NT2/D1 (cell line): ENCODE results near the gene ZDHHC21.

Experiments
- DNase-seq: peaks from one replicate; pipeline ENCODE4 v3.0.0-alpha.2; 2011; ENCODE audit warnings: low read depth, low spot score
- H3K27me3 ChIP-seq: 2 replicates; pipeline ENCODE4 v1.6.0; 2011; ENCODE audit warnings: mild to moderate bottlenecking; ENCODE audit not compliant: insufficient read length, insufficient read depth
- H3K36me3 ChIP-seq: 2 replicates; pipeline ENCODE4 v1.6.1; 2011; ENCODE audit warnings: mild to moderate bottlenecking, low read length, mixed read lengths; ENCODE audit not compliant: insufficient read depth, insufficient read length
- H3K4me1 ChIP-seq: 2 replicates; pipeline ENCODE4 v1.5.1; 2011; ENCODE audit not compliant: insufficient read depth, insufficient read length
- H3K4me3 ChIP-seq: 2 replicates; pipeline ENCODE4 v1.5.1; 2011; ENCODE audit warnings: low read depth; ENCODE audit not compliant: insufficient read length
- H3K9ac ChIP-seq: 2 replicates; pipeline ENCODE4 v1.6.0; 2011; ENCODE audit warnings: low read depth; ENCODE audit not compliant: insufficient read length
- H3K9me3 ChIP-seq: 2 replicates; pipeline ENCODE4 v1.5.1; 2011; ENCODE audit warnings: mild to moderate bottlenecking, low read length; ENCODE audit not compliant: insufficient read depth
- SUZ12 ChIP-seq: IDR thresholded peaks from 2 replicates; pipeline ENCODE4 v1.6.1; 2011; ENCODE audit not compliant: insufficient read length, insufficient read depth; ENCODE audit errors: extremely low read depth
- YY1 ChIP-seq: IDR thresholded peaks from 2 replicates; pipeline ENCODE4 v1.6.1; 2011; ENCODE audit not compliant: insufficient read length, insufficient read depth
- ZNF274 ChIP-seq: IDR thresholded peaks from 2 replicates; pipeline ENCODE4 v1.6.1; 2011; ENCODE audit warnings: mild to moderate bottlenecking, low read depth, low read length

ZDHHC21 gene, protein sequence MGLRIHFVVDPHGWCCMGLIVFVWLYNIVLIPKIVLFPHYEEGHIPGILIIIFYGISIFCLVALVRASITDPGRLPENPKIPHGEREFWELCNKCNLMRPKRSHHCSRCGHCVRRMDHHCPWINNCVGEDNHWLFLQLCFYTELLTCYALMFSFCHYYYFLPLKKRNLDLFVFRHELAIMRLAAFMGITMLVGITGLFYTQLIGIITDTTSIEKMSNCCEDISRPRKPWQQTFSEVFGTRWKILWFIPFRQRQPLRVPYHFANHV

DNA sequence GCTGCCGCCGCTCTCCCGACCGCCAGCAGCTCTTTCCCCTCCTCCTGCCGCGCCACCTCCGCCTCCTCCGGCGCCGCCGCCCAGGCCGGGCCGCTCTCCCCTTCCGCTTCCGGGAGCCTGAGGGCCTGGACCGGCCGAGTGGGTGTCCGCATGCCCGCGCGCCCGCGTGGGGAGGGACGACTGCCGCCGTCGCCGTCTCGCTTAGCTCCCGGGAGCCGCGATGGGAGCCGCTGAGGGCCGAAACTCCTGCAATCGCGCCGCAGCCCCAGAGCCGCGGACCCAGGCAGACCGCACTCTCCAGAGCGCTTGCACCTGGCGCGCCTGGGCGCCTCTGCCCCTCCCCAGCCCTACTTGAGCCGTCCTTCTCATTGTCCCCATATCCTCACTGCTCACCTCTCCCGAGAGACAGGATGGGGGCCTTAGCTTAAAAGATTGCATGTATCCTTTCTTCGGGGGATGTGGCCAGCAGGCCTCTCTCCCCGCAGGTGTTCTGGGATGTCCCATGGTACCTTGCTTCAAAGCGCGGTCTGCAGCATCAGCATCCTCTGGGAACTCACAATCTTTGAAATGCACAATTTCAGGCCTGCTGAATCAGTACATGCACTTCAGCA, at the start of gene ZDHHC21:
Gene ZDHHC21 (minus strand): TSS at position 182 of the 611 bp plus-strand sequence. CDS start 19,092 bp downstream, outside the sequence.
- Histone ChIP-seq H3K36me3 (peaks cover 11% of the 10 kb centered on the region), H3K27me3 (peaks cover 18% of the 10 kb centered on the region), H3K9ac (peak within 1 kb of the TSS; percentile 91), H3K4me3 (peak within 1 kb of the TSS; percentile 87), H3K9me3 (no peaks in the 10 kb centered on the region), H3K4me1 (no peaks in the 10 kb centered on the region)
- peak; percentile 11 for DNase-seq
- TF ChIP-seq ZNF274 (no peak), SUZ12 (no peak), YY1 (no peak)

DNA sequence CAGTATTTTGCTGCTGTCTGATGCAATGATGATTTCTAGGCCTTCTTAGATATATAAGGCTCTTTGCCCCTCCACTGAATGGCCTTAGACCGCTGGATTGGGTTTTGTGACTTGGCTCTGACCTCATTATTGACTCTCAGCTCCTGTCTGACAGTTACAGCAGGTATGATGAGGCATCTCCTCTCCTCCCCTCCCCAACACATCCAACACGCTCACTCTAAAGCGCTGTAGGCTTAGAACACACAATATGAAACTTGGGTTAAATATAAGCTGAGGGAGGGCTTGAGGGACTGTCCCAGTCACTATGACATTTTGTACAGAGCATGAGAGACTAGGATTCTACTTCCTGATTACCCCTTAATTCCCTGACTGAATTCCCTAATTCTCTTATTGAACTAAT, 48.1 kb upstream of the ZDHHC21 start:
- no peak overlapping the region for H3K9ac ChIP-seq
- TF ChIP-seq YY1 (no peak), SUZ12 (no peak), ZNF274 (no peak)
- no peak for DNase-seq
- H3K27me3 ChIP-seq = no peaks in the 10 kb centered on the region
- no peaks in the 10 kb centered on the region for H3K36me3 ChIP-seq
- no peak overlapping the region for H3K4me3 ChIP-seq
- H3K4me1 ChIP-seq = no peaks in the 10 kb centered on the region
- H3K9me3 ChIP-seq = 0 out of 2 replicates have a peak, but pooled peaks cover 3% of the 10 kb centered on the region

DNA sequence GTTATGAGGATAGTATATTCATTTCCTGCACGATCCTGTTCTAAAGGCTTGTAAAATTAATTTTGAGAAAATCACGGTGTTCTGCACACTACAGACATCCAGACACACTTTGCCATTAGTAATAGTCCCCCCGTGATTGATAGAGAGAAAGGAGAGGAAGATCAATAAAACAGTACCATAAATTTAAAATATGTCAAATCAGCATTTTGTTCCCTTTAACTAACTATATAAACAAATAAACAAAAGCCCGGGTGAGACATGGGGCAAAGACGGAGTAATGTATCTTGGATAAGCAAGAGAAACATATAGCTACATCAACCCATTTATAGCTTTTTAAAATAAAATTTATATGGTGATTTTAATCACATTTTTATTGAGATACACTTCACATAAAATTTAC, 39.9 kb upstream of the ZDHHC21 start:
- no peaks in the 10 kb centered on the region for H3K9me3 ChIP-seq
- DNase-seq = no peak
- no peaks in the 10 kb centered on the region for H3K4me1 ChIP-seq
- no peak overlapping the region for H3K9ac ChIP-seq
- TF ChIP-seq SUZ12 (no peak), ZNF274 (no peak)
- no peak overlapping the region for H3K4me3 ChIP-seq
- H3K27me3 ChIP-seq = peaks cover 20% of the 10 kb centered on the region
- H3K36me3 ChIP-seq = no peaks in the 10 kb centered on the region

DNA sequence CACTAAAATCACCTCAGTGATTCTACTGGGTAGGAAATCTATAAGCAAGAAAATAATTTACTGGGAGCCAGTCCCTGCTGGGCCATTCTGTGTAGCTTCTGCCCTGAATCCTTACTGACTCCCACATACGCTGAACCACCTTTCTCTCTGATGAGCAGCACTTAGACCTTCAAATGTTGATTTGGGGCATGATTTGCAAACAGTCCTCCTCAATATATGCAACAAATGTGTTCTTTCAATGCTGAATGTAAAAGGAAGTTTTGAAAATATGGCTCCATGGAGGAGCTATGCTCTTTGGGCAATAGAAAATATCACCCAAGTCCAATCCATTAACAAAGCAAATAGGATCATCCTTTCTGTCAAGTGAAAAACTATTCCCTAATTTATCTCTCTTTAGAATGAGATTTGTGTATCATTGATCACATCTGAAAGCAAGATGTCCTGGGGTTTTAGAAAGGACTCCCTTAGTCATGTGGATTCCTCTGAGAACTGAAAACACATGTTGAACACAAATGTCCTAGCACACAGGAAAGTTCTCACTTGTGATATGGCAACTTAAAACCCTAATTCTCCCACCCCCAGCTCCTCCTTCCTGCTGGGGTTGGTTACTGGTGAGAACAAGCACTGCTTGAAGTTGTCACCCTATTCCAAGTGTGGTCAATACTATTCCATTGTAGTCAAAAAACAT, 38.2 kb upstream of the ZDHHC21 start:
- Histone ChIP-seq H3K9ac (no peak overlapping the region), H3K36me3 (no peaks in the 10 kb centered on the region), H3K9me3 (no peaks in the 10 kb centered on the region), H3K4me3 (no peak overlapping the region), H3K27me3 (peaks cover 37% of the 10 kb centered on the region), H3K4me1 (no peaks in the 10 kb centered on the region)
- TF ChIP-seq SUZ12 (no peak), ZNF274 (no peak), YY1 (no peak)
- no peak for DNase-seq

DNA sequence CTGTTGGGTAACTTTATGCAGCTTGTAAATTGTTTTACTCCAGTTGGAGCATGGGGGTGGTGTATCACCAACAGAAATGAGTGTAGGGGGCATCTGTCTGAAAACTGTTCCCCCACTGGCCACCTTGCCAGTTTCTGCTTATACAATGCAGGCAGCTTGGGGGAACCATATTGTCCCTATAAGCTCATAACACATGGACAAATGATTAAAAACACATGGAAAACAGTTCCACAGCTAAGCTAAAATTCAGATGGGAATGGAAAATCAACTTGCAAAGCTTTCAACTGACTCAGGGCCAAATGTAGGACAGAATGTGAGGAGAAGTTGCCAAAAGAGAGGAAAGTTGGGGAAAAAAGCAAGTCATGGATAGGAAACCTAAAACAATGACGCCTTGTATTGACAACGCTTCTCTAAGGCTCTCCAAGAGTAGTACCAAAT, 37.2 kb upstream of the ZDHHC21 start:
- Histone ChIP-seq H3K4me1 (no peaks in the 10 kb centered on the region), H3K9ac (no peak overlapping the region), H3K36me3 (no peaks in the 10 kb centered on the region), H3K9me3 (no peaks in the 10 kb centered on the region), H3K27me3 (peaks cover 47% of the 10 kb centered on the region), H3K4me3 (no peak overlapping the region)
- no peak for DNase-seq
- TF ChIP-seq ZNF274 = no peak

DNA sequence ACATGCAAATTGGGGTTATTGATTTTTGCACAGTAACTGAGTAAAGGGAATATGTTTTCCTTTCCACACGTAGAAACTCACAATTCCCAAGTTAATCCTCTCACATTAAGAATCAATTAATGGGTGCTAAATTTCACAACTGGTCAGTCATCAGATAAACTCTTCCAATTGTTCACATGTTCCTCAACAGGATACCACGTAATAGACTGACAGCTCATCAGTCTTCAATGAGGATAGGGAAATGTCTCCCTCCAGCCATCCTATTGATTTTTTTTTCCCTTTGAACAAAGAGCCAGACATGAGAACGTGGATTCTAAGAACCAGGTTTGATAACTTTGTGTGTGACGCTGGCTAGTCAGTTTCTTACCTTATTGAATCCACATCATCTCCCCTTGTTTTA, 30.1 kb upstream of the ZDHHC21 start:
- Histone ChIP-seq H3K4me3 (no peak overlapping the region), H3K9me3 (no peaks in the 10 kb centered on the region), H3K4me1 (peaks cover 8% of the 10 kb centered on the region), H3K36me3 (no peaks in the 10 kb centered on the region), H3K27me3 (peaks cover 99% of the 10 kb centered on the region), H3K9ac (no peak overlapping the region)
- DNase-seq = no peak
- no peak for TF ChIP-seq YY1
- TF ChIP-seq ZNF274 = no peak
- no peak for TF ChIP-seq SUZ12

DNA sequence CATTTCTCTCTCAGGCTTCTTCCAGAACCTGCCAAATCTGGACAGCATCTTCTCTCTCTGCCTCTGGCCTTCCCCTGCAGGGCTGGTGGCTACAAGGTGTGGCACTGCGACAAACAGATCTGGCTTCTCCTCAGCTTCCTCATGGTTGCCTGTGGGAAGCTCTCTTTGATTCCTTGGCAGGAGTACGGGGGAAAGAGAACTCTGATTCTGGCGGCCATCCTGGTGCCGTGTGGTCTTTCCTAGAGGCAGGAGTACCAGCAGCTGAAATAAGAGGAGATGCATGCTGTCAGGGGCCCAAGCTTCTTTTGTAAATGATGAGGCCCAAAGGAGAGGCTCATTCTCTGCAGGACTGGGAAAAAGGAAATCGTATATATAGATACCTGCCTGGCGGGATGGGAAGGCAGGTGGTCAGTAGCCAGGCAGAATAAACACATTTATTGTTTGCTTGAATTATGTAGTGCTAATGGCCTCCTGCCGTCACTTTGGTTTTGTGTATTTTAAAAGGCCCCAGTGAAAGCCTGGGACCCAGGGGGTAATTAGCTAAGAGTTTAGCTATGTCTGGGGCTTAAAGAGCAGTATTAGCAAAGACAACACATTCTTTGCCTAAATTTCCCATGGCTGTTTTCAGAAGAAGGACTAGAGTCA, 29.3 kb upstream of the ZDHHC21 start, which contains the start of gene CER1:
Gene CER1 (minus strand): TSS at position 343 of the 645 bp plus-strand sequence. CDS start 61 bp downstream, at position 282.
- TF ChIP-seq ZNF274 (no peak), SUZ12 (no peak), YY1 (no peak)
- Histone ChIP-seq H3K9me3 (no peaks in the 10 kb centered on the region), H3K27me3 (peaks cover 100% of the 10 kb centered on the region), H3K36me3 (no peaks in the 10 kb centered on the region), H3K4me3 (no peak within 1 kb of the TSS), H3K4me1 (peaks cover 8% of the 10 kb centered on the region), H3K9ac (no peak within 1 kb of the TSS)
- peak; percentile 87 for DNase-seq
